ENCODE results near the gene FZR1.
"Not testable (repeated sequence)": the region's sequence is repeated elsewhere in the genome, so short reads cannot be mapped to it uniquely, and the experiment has no call there.

The FZR1 gene

GRCh38 chr19:3514930-3515329 is 8.8 kb downstream of the FZR1 start:
- no peak for DNase-seq (ENCODE audit: low read depth in 2 of 2)

GRCh38 chr19:3515891-3516422 is 9.8 kb downstream of the FZR1 start:
- DNase-seq (ENCODE audit: low read depth in 2 of 2) = no peak

GRCh38 chr19:3516675-3517207 is 10.6 kb downstream of the FZR1 start:
- no peak for DNase-seq (ENCODE audit: low read depth in 2 of 2)

GRCh38 chr19:3517638-3518037 is 11.5 kb downstream of the FZR1 start:
- no peak for DNase-seq (ENCODE audit: low read depth in 2 of 2)

DNA sequence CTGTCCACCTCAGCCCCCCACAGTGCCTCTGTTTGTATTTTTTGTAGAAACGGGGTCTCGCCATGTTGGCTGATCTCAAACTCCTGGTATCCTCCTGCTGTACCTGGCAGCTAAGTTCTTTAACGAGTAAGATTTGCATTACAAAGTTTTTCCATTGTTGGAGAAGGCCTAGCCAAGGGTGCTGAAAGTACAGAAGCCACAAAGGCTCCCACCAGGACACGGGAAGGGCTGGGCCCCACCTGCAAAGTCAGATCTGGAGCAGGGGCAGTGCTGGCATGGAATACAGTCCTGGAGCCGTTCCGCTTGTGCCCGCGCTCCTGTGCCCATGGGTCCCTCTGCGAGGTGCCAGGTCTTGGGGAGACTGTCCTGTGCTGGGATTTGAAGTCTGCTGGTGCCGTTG is 12.1 kb downstream of the FZR1 start:
- DNase-seq (ENCODE audit: low read depth in 2 of 2) = no peak

- DNase-seq (ENCODE audit: low read depth in 2 of 2) = no peak
These were observed 12.5 kb downstream of the FZR1 start for GRCh38 chr19:3518659-3519058.

DNA sequence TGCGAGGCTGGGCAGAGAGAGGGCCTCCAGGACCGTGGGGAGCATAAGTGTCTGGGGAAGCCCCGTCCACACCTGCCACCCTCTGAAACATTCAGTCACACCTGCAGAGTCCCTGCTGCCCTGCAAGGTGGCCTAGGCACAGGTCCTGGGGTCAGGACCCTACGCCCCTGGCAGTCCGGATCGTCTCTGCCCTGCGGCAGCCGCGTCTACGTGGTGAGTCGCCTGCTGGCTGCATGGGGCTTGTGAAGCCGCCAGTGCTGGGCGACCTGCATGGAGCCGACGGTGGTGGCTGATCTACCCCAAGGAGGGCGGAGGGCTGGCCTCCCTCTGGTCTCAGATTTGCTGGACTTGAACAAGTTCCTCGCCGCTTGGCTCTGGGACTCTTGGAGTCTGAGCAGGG is 13.0 kb downstream of the FZR1 start:
- DNase-seq (ENCODE audit: low read depth in 2 of 2) = no peak

DNA sequence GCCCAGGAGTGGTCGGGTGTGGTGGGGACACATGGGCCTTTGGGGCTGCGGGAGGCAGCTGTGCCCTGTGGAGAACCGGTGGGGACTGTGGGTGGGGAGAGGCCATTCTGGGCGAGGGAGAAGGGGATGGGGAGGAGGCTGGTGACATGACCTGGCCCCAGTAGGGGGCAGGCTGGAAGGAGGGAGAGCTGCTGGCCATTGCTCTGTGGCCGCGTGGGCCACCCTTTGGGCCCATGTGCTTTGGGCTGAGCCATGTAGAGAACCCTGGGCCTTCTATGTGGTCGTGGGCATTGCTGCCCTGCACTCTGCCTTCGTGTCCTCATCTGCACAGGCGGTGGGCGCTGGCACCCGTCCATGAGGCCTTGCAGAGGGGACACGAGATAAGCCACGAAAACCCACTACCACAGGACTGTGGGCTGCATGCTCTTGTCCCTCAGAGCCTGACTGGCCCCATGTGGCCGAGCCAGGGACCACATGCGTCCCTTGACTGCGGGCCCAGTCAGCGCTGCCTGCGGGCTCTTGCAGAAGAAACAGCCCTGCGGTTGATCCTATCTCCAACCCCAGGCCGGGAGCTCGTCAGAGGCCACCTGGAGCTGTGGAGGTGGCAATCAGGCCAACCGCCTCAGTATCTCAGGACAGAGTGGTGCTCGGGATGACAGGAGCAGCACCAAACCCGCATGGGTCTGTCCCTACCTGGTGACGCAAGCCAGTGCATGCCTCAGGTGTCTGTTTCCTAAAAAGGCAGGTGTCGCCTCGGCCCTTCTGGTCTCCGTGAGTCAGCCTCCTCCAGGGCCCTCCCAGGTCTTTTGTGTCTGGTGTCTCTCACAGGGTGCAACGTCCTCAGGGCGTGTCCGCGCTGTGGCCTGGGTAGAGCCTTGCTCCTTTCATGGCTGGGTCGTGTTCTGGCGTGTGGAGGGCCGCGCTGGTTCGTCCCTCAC is 14.3 kb downstream of the FZR1 start:
- no peak for DNase-seq (ENCODE audit: low read depth in 2 of 2)

GRCh38 chr19:3521104-3521445 is 15.0 kb downstream of the FZR1 start:
- DNase-seq (ENCODE audit: low read depth in 2 of 2) = no peak

DNA sequence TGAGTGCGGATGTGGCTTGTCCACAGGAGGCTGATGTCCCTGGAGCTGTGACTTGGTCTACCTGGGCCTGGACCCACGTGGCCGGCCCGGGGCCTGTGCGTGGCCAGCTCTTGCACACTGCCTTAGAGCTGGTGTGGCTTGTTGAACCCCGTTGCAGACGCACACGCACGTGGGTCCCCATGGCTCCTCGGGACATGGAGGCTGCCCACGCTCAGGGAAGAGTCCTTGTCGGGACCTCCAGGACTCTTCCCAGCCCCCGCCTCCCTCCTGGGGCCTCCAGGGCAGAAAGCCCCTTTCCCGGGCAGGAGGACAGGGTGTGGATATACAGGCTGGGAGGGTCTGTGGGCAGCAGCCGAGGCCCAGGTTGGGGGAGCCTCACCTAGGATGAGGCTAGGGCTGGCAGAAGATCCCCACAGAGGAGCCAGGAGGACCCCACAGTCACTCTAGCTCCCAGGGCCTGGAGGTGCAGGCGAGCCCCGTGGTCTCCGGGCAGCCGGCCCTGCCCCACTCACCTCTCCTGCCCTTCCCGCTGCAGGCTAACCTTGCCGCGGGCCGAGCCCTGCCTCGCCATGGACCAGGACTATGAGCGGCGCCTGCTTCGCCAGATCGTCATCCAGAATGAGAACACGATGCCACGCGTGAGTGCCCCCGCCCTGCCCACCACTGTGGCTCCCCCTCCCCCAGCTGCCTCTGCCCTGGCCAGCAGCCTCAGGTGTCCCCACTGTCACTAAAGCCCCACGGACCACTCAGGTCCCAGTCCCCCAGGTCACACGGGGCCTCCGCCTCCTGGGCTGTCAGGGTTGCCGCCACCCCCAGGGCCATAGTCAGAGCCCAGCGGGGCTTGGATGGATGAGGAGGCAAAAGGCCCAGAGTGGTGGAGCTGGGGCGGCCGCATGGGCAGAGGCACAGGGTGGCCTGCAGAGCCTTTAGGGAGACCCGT is 16.6 kb downstream of the FZR1 start:
- no peak for DNase-seq (ENCODE audit: low read depth in 2 of 2)

DNA sequence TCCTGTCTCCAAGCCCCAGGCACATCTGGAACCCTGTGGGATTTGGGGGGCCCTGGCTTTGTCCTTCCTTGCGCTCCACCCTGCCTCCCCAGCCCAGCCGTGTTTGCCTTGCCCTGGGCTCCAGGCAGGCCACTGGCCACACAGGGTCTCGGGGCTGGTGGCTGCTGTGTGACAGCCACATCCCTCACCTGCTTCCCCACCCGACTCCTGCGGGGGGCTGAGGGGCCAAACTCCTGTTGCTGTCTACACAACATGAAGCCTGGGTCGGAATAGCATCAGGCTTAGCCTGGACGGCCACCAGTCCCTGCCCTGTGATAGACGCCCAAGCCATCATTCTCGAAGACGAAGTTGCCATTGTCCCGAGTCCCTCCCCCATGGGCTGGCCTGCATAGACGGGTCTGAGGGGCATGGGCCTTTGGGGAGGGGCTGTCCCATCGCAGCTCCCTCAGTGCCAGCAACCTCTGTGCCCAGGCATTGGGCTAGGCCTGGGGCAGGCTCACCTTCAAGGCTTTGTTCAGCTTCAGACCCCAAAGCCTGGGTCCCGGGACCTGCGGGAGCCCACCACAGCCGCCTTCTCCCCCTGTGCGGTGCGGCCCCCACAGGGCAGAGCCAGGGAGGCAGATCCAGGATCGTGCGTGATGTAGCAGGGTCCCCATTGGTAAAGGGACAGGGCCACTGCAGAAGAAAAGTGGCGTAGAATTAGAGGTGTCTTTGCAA is 17.4 kb downstream of the FZR1 start:
- DNase-seq (ENCODE audit: low read depth in 2 of 2) = no peak

GRCh38 chr19:3524078-3524842 is 18.1 kb downstream of the FZR1 start:
- DNase-seq (ENCODE audit: low read depth in 2 of 2) = no peak

- no peak for DNase-seq (ENCODE audit: low read depth in 2 of 2)
These were observed 18.9 kb downstream of the FZR1 start for GRCh38 chr19:3524904-3525451.

DNA sequence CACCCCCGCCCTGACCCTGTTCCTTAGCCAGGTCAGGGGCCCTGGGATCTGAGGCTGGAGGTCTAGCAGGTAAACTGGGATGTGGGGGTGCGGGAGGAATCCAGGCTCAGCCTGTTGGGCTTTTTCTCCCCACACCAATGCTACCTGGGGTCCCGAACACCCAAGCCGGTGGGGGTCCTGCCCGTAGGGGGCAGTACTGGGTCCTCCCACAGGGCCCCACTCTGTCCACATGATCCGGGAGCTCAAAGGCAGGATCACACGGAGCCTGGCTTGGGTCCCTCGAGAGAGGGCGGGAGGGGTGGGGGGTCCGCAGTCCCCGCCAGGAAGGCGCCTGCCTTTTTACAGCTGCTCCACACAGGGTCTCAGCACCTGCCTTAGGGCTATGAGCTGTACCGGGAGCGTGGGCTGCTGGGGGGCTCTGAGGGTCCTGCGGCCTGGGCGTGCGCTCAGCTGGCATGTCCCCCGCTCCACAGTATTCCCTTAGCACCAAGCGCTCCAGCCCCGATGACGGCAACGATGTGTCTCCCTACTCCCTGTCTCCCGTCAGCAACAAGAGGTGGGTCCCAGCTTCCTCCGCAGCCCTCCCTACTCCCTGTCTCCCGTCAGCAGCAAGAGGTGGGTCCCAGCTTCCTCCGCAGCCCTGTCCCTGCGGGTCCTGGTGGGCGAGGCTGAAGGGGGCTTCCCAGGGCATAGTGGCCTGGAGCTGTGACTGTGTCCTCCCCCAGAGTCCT is 20.6 kb downstream of the FZR1 start:
- no peak for DNase-seq (ENCODE audit: low read depth in 2 of 2)

GRCh38 chr19:3527238-3527910 is 21.3 kb downstream of the FZR1 start:
- DNase-seq (ENCODE audit: low read depth in 2 of 2) = no peak

DNA sequence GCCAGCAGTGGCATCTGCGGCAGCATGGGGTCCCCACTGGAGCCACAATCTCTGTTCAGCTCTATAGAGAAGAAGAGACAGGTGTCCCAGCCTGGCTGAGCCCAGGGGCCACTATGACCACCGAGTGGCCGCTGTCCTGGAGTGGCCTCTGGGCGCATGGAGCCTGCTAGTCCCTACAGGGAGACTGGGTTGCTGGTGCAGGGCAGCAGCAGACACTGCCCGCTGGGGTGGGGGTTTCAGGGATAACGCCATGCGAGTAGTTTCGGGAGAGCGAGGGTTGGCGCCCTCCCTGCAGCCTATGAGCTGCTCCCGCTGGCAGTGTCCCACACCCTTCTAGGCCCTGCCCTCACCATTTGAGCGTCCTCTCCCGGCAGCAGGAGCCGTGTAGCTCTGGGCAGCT is 22.0 kb downstream of the FZR1 start:
- no peak for DNase-seq (ENCODE audit: low read depth in 2 of 2)

- DNase-seq (ENCODE audit: low read depth in 2 of 2) = no peak
These were observed 22.6 kb downstream of the FZR1 start for GRCh38 chr19:3528539-3529211.

DNA sequence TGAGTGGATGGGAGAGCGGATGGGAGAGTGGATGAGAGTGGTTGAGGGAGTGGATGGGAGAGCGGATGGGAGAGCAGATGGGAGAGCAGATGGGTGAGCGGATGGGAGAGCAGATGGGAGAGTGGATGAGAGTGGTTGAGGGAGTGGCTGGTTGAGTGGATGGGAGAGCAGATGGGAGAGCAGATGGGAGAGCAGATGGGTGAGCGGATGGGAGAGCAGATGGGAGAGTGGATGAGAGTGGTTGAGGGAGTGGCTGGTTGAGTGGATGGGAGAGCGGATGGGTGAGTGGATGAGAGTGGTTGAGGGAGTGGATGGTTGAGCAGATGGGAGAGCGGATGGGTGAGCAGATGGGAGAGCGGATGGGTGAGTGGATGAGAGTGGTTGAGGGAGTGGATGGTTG is 23.2 kb downstream of the FZR1 start:
- DNase-seq (ENCODE audit: low read depth in 2 of 2) = not testable (repeated sequence)

DNA sequence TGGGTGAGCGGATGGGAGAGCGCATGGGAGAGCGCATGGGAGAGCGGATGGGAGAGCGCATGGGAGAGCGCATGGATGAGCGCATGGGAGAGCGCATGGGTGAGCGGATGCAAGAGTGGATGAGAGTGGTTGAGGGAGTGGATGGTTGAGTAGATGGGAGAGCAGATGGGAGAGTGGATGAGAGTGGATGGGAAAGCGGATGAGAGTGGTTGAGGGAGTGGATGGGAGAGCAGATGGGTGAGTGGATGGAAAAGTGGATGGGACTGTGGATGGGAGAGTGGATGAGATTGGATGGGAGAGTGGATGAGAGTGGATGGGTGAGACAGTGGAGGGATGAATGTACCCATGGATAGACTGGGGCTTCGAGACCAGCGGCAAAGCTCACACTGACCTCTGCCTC is 24.3 kb downstream of the FZR1 start:
- DNase-seq (ENCODE audit: low read depth in 2 of 2) = no peak

Measured in stimulated activated CD4-positive, alpha-beta T cell treated with anti-CD3 and anti-CD28 coated beads, Interleukin-12 subunit alpha, Interleukin-12 subunit beta, amount 100 ng/mL, for 24 hours (primary cell).